Right renal pelvis (tissue), 4 donors: ENCODE results near the gene PPM1A. TPM values are rescaled to one million over a fixed set of nuclear protein-coding genes. Genes with fewer than 3 reads are reported as not detected.
A peak's percentile ranks its signal among the peaks of the same experiment; 100 is the strongest.
"Not testable (repeated sequence)": the region's sequence is repeated elsewhere in the genome, so short reads cannot be mapped to it uniquely, and the experiment has no call there.

Source experiments
- DNase-seq, 4 donors: peaks; one replicate each; pipeline ENCODE4 v3.0.0-alpha.2; 2013; ENCODE audit warnings: low read depth in 4 of 4, low spot score in 3 of 4, missing footprints in 1 of 4
- polyA plus RNA-seq, 4 donors: library from polyadenylated mRNA; unstranded; fragments of 120-200 nt; gene quantifications; one replicate each; pipeline ENCODE4 v1.2.1, GENCODE V29; 2013; ENCODE audit not compliant: insufficient read length in 4 of 4

The PPM1A gene
- polyA plus RNA-seq, 4 donors, result 66.1 to 89.3 (median 82.6) TPM

DNA sequence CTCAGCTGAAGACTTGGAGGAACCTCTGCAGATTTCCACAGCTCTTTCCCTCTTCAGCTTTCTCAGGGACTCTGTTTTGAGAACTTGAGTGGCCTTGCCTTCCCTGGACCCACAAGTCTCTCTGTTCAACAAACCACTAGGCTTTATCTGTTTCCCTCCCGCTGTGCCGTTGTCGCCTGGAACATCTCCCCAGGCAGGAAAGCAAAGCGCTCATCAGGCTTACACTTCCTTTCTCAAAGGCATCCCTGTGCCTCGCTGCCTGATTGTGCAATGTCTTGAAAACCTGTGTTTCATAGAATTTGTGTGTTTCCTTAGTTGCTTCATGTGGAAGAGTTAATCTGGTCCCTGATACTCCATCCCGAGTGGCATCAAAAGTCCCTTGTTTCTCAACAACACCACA, 64.1 kb downstream of the PPM1A start:
- no peak for DNase-seq

DNA sequence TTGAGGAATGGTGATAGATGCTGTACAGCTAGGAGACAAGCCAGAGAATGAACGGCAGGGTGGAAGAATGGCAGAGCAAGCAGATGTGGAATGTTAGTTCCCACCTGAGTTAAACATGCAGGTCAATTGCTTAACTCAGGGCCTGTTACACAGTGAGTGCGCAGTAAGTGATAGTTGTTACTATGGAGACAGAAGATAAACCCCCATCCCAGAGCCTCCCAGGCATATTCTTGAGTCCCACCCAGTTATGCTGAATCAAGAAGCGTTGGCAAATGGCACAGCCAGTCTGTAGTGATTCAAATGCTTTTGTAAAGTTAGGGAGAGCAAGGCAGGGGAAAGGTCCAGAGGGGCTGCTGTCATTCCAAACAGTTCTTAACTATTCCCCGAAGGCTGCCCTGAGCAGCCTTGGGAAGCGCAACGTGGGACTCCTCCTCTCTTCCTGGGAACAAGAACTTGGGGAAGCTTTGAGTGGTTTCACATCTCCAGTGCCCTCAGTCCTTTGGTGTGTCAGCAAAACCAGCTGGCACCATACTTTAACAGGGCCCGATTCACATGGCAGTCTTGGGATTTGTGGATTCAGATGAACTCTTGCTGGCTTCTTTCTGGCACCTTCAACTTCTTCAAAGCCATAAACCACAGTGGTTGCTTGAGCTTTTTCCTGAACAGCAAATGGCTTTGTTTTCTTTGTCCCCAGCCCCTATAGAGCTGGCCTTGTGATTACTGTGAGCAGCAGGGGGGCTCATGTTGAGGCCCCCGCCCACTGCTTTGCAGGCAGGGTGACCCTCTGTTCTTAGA, 66.4 kb downstream of the PPM1A start:
- no peak for DNase-seq

DNA sequence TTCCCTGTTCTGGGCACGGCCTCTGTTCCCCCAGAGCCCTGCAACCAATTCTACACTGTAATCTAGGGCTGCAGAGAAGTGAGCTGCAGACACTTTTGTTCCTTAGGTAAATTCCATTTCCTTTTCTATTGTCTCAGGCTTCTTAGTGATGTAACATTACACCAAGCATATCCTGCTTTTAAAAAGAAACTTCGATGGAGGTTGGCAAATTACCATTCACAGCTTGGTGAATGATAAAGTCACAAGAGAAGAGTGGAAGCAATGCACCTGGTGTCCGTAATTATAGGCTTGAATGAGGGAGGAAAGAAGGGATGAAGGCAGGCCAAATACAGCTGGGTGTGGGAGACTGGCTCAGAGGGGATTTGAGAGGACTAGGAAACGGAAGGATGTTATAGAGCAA, 68.6 kb downstream of the PPM1A start:
- DNase-seq, result no peak

DNA sequence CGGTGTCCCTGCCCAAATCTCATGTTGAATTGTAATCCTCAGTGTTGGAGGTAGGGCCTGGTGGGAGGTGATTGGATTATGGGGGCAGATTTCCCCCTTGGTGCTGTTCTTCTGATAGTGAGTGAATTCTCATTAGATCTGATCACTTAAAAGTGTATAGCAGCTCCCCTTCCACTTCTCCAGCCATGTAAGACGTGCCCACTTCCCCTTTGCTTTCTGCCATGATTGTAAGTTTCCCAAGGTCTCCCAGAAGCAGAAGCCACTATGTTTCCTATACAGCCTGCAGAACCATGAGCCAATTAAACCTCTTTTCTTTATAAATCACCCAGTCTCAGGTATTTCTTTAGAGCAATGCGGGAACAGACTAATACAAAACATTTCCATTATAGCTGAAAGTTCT, 71.8 kb downstream of the PPM1A start:
- DNase-seq, result not testable (repeated sequence)

DNA sequence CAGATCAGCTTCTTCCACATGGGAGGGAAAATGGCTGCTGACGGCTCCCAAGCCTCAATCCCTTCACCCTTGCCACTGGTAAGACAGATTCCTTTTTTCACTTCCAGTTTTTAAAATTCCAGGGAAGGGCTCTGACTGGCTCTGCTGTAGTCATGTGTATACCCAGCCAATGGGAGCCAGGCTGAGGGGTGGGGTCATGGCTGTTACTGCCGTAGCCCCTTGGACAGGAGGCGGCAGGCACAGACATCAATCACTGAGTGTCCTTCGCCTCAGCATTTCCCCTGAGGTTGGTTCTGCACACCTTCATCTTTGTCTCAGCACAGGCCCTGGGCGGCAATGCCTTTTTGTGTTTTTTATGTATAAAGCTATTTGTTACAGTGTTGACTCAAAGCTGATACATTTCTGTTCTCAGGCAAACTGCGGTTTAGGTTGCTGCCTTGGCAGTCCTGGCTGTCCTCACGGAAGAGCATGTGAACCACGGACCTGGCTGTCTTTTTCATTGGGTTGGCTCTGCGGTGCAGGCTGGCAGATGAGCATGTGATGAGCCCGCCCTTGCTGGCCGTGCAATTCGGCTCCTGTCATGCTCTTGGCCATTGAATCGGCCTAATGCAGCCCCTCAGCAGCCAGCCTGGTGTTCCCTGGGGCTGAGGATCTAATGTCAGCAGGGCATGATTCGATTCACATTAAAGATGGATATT, 74.3 kb downstream of the PPM1A start:
- DNase-seq, result no peak

DNA sequence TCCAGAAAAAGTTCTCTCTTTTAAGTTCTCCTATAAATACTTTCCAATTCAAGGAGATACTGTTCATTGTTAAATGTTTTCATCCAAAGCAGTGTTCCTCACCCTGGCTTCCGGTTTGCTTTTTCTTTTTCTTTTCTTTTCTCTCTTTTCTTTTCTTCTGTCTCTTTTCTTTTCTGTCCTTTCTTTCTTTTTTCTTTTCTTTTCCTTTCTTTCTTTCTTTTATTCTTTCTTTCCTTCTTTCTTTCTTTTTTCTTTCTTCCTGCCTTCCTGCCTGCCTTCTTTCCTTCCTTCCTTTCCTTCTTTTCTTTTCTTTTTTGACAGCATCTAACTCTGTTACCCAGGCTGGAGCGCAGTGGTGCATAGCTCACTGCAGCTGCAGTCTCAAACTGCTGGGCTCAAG, 75.8 kb downstream of the PPM1A start:
- DNase-seq, result no peak

DNA sequence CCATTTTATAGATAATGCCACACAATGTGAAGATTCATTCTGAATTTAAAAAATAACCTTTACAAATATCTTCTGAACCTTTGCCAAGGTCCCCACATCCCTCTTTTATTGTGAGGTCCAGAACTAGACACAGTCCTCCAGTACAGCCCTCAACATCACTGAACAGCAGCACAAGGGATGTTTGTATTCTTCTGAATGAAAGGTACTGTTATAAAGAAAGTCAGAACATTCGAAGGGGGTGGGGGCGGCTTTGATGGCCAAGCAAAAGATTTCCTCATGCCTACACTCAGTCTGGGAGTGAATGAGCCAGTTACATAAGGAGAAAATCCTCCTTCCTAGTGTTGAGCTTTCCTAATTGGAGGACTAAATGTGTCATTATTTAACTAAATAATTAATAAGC, 77.3 kb downstream of the PPM1A start:
- no peak for DNase-seq

DNA sequence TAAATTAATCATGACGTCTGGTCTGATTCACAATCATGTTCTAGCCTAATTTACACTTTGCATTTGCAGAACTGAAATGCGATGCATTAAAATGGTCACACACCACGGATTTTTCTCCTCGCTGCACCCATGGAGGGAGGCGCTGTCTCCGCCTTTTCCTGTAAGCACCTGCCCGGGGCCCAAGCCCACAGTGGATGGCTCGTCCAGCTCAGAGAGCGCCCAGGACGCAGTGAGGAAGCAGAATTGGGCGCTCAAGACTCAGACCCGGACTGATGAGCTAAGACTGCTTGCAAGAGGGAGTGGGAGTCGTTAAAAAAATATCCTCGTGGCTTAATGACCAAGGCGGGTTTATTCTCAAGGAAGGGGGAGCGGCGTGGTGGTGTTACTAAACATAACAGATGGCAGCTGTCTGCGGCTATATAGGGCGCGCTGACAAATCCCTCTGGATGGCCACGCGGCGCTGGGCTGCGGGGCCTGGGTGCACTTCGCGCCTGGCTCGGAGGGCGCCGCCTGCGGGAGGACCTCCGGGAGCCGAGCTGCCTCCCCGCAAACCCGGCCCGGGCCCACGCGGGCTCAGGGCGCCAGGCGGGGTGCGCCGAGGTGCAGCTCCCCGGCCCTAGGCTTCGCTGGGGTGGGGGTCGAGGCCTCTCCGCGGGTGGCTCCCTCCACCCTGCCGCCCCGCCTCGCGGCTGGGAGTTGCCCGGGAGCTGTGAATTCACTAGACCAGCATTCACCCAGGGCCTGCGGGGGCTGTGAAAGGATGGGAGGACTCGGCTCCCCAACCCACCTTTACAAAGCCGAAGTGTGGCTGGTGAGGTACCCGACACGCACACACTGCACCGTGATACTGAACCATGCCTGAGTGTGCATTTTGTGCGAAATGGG, 78.7 kb downstream of the PPM1A start:
- DNase-seq, result peak in 2 of 4 donors; percentile 29 to 33

DNA sequence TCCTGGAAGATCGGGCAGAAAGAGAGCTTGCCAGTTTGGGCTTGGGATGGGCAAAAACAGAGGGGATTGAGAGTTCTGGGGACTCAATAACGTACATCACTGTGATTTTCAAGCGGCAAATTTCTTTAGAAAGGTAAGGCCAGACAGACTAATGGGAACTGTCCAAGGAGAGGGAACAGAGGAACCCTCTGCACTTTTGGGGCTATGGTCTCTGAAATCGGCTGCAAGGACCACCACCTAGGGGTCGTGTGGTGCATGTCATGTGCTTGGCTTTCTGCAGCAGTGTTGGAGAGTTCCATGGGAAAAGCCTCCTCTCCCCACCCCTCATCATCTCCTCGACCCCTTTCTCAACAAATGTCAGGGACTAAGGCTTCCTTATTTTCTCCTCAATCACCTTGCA, 79.6 kb downstream of the PPM1A start:
- no peak for DNase-seq

DNA sequence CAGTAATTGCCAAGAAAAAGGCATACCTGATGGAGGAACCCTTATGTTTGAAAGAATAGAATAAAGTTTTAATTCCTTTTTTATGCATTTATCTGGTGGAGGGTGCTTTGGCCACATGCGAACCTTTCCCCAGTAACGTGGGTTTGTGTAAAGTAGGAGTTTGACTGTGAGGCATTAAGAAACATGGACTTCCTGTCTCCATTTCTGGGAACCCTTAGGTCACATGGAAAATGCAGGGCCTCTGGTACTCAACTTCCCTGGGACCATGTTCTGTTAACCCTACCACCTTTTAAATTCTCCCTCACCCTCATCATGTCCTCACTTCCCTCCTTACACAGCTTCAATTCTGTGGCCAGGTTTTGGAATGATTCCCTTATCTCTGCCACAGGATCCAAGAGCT, 80.3 kb downstream of the PPM1A start:
- DNase-seq, result no peak

DNA sequence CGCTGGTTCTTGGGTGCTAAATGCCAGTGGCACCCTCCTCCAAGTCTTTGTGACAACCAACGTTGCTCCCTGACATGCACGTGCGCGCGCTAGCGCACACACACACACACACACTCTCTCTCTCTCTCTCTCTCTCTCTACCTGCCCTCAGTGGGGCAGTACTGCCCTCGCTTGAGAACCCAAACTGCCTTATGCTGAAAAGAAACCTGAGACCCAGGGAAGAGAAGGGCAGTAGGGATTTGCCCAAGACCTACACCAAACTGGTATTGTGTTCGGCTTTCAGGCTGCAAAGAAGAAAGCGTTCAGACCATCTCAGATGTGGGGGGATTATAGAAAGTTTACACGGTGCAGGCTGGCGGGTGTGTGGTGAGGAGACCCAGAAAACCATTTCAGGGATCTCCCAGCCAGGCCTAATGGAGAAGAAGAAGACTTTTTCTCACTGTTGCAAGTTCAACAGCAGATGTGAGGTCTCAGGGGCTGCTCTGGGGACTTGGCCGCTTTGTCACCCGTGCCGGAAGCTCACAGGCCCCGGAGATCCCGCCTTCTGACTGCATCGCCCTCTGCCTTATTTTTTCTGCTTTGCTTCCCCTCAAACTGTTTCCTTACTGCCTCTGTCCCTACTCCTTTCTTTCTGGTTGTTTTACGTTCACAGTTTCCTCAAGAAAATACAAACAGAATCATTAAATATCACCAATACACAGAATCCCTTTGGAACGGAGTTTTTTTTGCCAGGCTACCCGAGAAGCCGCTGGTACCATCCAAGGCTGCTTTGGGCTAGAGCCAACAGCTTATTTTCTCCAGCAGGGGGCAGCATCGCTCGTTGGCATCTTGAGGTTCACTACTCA, 82.4 kb downstream of the PPM1A start:
- peak; percentile 68 to 75 (median 74) for DNase-seq

DNA sequence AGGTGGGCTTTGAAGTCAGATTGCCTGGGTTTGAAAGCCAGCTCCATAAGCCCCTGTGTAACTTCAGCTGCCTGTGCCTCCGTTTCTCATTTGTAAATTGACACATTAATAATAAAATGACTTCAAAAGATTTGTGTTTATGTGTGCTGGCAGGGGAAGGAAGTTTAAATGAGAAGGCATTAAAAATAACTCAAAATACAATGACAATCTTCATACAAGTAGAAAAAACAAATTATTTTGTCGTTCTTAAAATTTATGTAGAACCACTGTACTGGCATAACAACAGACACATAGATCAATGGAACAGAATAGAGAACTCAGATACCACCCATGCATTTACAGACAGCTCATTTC, 83.0 kb downstream of the PPM1A start:
- no peak for DNase-seq

DNA sequence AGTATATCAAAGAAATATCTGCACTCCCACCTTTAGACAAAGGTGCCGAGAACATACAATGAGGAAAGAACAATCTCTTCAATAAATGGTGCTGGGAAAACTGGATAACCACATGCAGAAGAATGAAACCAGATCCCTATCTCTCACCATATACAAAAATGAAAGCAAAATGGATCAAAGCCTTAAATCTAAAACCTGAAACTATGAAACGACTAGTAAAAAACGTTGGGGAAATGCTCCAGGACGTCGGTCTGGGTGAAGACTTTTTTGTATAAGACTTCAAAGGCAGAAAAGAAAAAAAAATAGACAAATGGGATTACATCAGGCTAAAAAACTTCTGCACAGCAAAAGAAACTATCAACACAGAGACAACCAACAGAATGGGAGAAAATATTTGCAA, 83.8 kb downstream of the PPM1A start:
- DNase-seq, result no peak

DNA sequence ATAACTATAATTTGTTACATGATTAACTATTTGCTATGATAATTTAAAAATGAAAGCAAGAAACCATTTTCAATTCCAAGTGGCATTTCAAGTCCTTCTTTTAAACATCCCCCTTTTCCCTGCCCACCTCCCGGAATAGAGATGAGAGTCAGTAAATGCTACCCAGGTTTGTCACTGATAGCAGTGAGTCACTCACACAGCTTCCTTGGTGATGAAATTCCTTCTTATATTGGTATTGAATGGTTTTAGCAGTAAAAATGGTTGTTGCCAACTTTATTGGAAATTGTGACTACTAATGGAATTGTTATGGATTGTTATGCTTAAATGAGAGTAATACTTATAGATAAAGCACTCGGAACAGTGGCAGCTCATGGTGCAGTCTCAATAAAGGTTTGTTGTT, 90.5 kb downstream of the PPM1A start:
- DNase-seq, result no peak

DNA sequence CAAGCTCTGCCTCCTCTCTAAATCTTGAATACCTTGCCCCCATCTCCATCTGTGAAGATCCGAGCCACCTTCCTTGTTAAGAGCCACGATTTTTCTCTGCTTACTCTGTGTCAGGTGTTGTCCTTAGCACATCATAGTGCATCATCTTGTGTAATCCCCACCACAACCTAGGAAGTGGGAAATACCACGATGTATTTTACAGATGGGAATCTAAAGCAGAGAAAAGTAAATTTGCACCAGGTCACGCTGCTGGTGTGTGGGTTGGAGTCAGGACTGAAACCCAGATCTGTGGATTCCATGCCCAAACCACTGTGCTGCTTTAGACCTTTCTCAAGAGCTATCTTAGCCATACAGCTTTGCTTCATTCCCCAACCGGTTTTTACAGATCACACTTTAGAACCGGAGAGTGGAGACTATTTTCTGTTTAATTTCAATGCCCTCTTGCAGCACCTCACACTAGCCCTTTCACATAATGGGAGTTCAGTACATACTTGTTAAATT, 94.6 kb downstream of the PPM1A start:
- no peak for DNase-seq

DNA sequence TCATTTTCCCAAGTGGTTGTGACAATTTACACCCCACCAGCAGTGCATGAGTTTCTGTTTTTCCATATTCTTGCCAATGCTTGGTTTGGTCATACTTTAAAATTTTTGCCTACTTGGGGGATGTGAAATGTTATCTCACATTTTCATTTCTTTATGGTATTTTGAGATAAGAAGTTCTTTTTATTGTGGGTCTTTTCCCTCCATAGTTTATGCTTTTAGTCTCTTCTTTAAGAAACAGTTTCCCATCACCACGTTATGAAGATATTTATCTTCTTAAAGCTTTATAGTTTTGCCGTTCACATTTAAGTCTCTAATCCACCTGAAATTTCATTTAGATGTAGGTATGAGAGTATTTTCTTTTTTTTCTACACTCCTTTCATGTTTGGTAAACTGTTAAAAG, 95.7 kb downstream of the PPM1A start:
- no peak for DNase-seq

DNA sequence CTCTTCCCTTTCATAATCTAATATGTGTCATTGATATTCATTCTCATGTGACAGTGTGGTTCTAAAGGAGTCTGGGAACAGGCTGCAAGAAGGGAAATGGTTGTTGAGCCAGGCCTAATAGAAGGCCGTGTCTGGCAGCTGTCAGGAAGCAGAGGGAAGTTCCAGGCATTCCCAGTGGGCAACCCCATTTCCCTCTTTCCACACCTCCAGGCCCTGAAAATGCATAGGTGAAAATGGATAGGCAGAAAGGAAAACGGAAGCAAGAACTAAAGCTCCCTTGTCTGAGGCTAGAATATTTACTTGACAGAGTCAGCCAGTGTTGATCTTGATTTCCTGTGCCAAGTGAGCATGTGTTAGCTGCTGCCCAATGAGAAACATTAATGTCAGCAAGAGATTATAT, 97.7 kb downstream of the PPM1A start:
- no peak for DNase-seq

DNA sequence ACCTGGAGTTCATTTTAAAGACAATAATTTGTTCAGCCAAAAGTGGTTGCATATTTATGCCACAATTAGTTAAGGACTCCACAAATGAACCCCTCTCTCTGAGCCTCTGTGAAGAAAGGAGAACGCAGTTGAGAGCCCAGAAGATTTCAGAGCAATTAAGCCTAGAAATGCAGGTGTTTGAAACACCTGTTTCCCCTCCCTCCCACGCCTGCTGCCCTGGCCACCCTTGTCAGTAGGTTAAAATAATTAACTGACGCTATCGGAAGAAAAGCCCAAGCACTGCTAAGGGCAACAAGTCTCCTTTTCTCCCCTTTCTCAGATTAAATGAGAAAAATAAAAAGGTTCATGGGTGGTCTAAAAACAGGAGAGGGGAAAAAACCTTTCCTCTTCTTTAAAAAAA, 99.2 kb downstream of the PPM1A start:
- no peak for DNase-seq
